Breast epithelium (tissue), 4 donors: ENCODE data around the gene LRRC74B. TPM values are rescaled to one million over a fixed set of nuclear protein-coding genes. Genes with fewer than 3 reads are reported as not detected.

ENCODE experiments used
- DNase-seq, 2 donors: peaks; one replicate each; pipeline ENCODE4 v3.0.0-alpha.2; 2019; ENCODE audit warnings: low spot score in 2 of 2
- H3K27ac ChIP-seq, 2 donors: fragments of 200-600 bp; sonication (generic) in 1 of 2; one replicate each; pipeline ENCODE4 v1.5.1; 2016 to 2019; ENCODE audit warnings: mild to moderate bottlenecking in 1 of 2
- H3K27me3 ChIP-seq, 2 donors: fragments of 200-600 bp; sonication (generic) in 1 of 2; one replicate each; pipeline versions ENCODE4 v1.5.1 to v1.6.0; 2017 to 2019; ENCODE audit warnings: control low read depth in 1 of 2, mild to moderate bottlenecking in 1 of 2
- H3K36me3 ChIP-seq: fragments of 200-600 bp; one replicate; pipeline ENCODE4 v1.5.1; 2019
- H3K4me1 ChIP-seq, 2 donors: fragments of 200-600 bp; sonication (generic); one replicate each; pipeline ENCODE4 v1.5.1; 2016 to 2019; ENCODE audit warnings: control low read depth in 1 of 2
- H3K4me3 ChIP-seq, 3 donors: fragments of 200-600 bp; sonication (generic); 1 replicate in 2 of 3; 2 replicates in 1 of 3; pipeline ENCODE4 v1.5.1; 2016 to 2019; ENCODE audit warnings: mild to moderate bottlenecking in 3 of 3, moderate library complexity in 2 of 3
- H3K9me3 ChIP-seq, 2 donors: fragments of 200-600 bp; sonication (generic) in 1 of 2; one replicate each; pipeline ENCODE4 v1.5.1; 2016 to 2019; ENCODE audit warnings: control low read depth in 1 of 2
- CTCF ChIP-seq, 3 donors: fragments of 450-650 bp; IDR thresholded peaks; one replicate each; pipeline ENCODE4 v1.5.1; 2016 to 2017; ENCODE audit warnings: antibody characterized with exemption in 3 of 3, mild to moderate bottlenecking in 3 of 3, moderate library complexity in 3 of 3
- POLR2A ChIP-seq: fragments of 450-650 bp; IDR thresholded peaks from one replicate; pipeline ENCODE4 v1.6.1; 2016; ENCODE audit warnings: antibody characterized with exemption, mild to moderate bottlenecking, moderate library complexity
- POLR2AphosphoS5 ChIP-seq, 3 donors: sonication (generic); formaldehyde crosslinking; IDR thresholded peaks; one replicate each; pipeline ENCODE4 v1.6.1; 2017; ENCODE audit warnings: antibody characterized with exemption in 3 of 3
- intact Hi-C: fragments of 100-400 bp; cut with DNase I; formaldehyde crosslinking; loops from one replicate; pipeline ENCODE4 v1.15.1; 2023; ENCODE audit warnings: low total_unique reads
- total RNA-seq, 3 donors: library from RNA; depleted of rRNA; stranded (reverse); fragments of >200 nt; gene quantifications; one replicate each; pipeline ENCODE4 v1.1.0, GENCODE V29; 2016

The LRRC74B gene
- total RNA-seq, 3 donors from 2014 or later: not detected

- intact Hi-C loops: no loop called here
- H3K36me3 ChIP-seq: no peaks in the 10 kb centered on the region
- DNase-seq: no peak
- no peak overlapping the region for H3K4me3 ChIP-seq
- H3K4me1 ChIP-seq: peaks cover 0 to 4% of the 10 kb centered on the region in 2 donors
- H3K27ac ChIP-seq: no peak overlapping the region
- no peaks in the 10 kb centered on the region for H3K9me3 ChIP-seq
- TF ChIP-seq CTCF (IDR thresholded peaks at IDR 0.05) (no peak), POLR2AphosphoS5 (IDR thresholded peaks at IDR 0.05) (no peak), POLR2A (no peak)
- no peaks in the 10 kb centered on the region for H3K27me3 ChIP-seq
These were observed 54.6 kb downstream of the LRRC74B start for GRCh38 chr22:21100149-21101032.

- Histone ChIP-seq H3K4me3 (no peak overlapping the region), H3K27me3 (no peaks in the 10 kb centered on the region), H3K4me1 (peaks cover 0 to 4% of the 10 kb centered on the region in 2 donors), H3K27ac (no peak overlapping the region), H3K9me3 (no peaks in the 10 kb centered on the region), H3K36me3 (no peaks in the 10 kb centered on the region)
- DNase-seq: no peak
- intact Hi-C loops: no loop called here
- TF ChIP-seq CTCF (IDR thresholded peaks at IDR 0.05) (no peak), POLR2AphosphoS5 (IDR thresholded peaks at IDR 0.05) (no peak), POLR2A (no peak)
These were observed 56.3 kb downstream of the LRRC74B start for GRCh38 chr22:21101877-21102638.

GRCh38 chr22:21102659-21103267 lies 57.0 kb downstream of the LRRC74B start:
- peak in 1 of 2 donors; percentile 75 for DNase-seq
- intact Hi-C loops: no loop called here
- Histone ChIP-seq H3K36me3 (no peaks in the 10 kb centered on the region), H3K27ac (no peak overlapping the region), H3K4me3 (peak overlapping the region in 2 of 3 donors; percentile 3 to 39), H3K4me1 (peaks cover 0 to 4% of the 10 kb centered on the region in 2 donors), H3K9me3 (no peaks in the 10 kb centered on the region), H3K27me3 (no peaks in the 10 kb centered on the region)
- TF ChIP-seq POLR2AphosphoS5 (IDR thresholded peaks at IDR 0.05): no peak
- TF ChIP-seq CTCF (IDR thresholded peaks at IDR 0.05): peak; percentile 65 to 78 (median 66)

GRCh38 chr22:21103633-21104032 lies 57.9 kb downstream of the LRRC74B start:
- intact Hi-C loops: no loop called here

More at GRCh38 chr22:21103633-21104032, 57.9 kb downstream of the LRRC74B start:
- Histone ChIP-seq H3K27me3 (no peaks in the 10 kb centered on the region), H3K4me1 (peaks cover 0 to 4% of the 10 kb centered on the region in 2 donors), H3K36me3 (no peaks in the 10 kb centered on the region), H3K27ac (no peak overlapping the region), H3K9me3 (no peaks in the 10 kb centered on the region), H3K4me3 (no peak overlapping the region)
- TF ChIP-seq POLR2AphosphoS5 (IDR thresholded peaks at IDR 0.05): no peak
- no peak for TF ChIP-seq POLR2A
- TF ChIP-seq CTCF (IDR thresholded peaks at IDR 0.05): no peak
- DNase-seq: no peak
